ENCODE data around the gene TNNI3K.

DNA sequence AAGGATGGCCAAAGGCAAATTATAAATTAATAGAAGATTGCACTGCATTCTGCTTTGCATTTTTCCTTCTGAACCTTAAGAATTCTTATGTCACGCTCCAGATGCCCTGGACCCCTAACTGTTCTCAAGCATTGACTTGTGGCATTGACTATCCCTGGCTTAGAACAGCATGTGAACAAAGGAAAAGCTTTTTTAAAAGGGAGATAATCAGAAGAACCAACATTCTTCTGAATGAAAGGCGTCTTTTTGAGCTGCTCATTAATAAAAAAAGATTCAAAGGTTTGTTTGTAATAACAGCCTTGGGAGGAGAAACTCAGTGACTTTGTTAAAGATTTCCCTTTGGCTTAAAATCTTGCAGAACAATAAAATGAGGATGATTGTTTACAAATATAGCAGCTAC, 105.5 kb downstream of the TNNI3K start:
- no peak for TF ChIP-seq POLR2A (IDR thresholded peaks at IDR 0.05)
- TF ChIP-seq, protein P1, sequence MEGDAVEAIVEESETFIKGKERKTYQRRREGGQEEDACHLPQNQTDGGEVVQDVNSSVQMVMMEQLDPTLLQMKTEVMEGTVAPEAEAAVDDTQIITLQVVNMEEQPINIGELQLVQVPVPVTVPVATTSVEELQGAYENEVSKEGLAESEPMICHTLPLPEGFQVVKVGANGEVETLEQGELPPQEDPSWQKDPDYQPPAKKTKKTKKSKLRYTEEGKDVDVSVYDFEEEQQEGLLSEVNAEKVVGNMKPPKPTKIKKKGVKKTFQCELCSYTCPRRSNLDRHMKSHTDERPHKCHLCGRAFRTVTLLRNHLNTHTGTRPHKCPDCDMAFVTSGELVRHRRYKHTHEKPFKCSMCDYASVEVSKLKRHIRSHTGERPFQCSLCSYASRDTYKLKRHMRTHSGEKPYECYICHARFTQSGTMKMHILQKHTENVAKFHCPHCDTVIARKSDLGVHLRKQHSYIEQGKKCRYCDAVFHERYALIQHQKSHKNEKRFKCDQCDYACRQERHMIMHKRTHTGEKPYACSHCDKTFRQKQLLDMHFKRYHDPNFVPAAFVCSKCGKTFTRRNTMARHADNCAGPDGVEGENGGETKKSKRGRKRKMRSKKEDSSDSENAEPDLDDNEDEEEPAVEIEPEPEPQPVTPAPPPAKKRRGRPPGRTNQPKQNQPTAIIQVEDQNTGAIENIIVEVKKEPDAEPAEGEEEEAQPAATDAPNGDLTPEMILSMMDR (IDR thresholded peaks at IDR 0.05), result no peak

Data from right lobe of liver (tissue), 4 donors.